HG03354 (cell line): Measurements from ENCODE around the gene GJC1.
"Not testable (repeated sequence)": the region's sequence is repeated elsewhere in the genome, so short reads cannot be mapped to it uniquely, and the experiment has no call there.

Source experiments
- ATAC-seq: cut with Tn5 transposase; IDR thresholded peaks from one replicate; pipeline ENCODE4 v1.9.1; 2021; ENCODE audit warnings: mild to moderate bottlenecking; ENCODE audit not compliant: unreplicated experiment, poor library complexity, severe bottlenecking

The GJC1 gene

DNA sequence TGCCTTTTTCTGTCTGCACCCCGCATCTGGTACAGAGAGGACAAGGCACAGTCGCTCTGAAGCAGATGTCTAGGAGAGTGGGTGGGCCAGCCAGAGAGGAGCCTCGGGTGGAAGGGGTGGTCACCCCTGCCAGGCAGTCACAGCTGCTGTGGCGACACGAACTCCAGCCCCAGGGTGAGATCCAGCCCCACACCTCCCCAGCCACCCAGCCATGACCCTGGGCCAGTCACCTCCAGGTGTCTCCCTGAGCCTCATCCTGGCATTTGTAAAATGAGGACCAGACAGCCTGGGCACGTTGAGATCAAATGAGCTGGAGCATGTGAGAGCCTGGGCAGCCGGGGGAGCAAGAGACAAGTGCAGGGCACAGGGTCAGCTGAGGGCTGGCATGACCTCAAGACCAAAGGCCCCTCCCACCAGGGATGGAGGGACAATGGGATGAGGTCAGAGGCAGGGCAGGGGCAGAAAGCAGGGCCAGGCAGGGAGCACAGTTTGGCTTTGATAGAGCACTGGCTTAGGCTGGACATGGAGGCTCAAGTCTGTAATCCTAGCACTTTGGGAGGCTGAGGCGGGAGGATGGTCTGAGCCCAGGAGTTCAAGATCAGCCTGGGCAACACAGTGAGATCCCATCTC is 63.6 kb downstream of the GJC1 start:
- no peak for ATAC-seq

DNA sequence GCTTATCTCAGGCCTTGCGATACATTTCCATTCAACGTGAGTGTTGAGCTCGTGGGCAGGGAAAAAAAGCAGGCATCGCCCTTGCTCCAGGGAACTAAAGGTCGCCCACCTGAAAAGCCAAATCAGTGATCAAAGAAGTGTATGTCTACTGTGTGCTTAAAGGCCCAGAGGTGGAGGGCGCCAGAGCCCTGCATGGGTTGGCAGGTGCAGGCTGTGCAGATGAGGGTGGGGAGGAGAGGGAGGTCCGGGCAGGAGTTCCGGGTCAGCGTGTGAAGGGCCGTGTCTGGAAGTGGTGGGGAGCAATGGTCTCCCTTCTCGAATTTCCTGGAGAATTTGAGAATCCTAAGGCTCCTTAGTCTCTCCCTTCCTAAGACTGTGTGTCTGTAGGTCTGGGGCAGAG is 64.1 kb downstream of the GJC1 start:
- no peak for ATAC-seq

DNA sequence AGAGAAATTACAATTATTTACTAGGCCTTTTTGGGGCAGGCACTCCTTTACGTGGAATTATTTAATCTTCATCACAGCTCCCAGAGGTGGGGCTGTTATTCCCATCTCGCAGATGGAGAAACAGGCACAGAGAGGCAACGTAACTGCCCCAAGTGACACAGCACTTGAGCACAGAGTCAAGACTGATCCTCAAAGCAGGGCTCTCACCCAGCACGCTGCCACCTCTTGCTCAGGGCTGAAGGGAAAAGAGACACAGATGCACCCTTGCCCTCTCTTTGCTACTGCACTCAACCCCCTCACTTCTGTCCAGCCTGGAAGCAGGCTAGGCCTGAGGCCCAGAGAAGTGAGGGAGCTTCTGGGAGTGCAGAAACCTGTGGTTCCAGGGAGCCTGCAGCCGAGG is 66.9 kb downstream of the GJC1 start:
- no peak for ATAC-seq

DNA sequence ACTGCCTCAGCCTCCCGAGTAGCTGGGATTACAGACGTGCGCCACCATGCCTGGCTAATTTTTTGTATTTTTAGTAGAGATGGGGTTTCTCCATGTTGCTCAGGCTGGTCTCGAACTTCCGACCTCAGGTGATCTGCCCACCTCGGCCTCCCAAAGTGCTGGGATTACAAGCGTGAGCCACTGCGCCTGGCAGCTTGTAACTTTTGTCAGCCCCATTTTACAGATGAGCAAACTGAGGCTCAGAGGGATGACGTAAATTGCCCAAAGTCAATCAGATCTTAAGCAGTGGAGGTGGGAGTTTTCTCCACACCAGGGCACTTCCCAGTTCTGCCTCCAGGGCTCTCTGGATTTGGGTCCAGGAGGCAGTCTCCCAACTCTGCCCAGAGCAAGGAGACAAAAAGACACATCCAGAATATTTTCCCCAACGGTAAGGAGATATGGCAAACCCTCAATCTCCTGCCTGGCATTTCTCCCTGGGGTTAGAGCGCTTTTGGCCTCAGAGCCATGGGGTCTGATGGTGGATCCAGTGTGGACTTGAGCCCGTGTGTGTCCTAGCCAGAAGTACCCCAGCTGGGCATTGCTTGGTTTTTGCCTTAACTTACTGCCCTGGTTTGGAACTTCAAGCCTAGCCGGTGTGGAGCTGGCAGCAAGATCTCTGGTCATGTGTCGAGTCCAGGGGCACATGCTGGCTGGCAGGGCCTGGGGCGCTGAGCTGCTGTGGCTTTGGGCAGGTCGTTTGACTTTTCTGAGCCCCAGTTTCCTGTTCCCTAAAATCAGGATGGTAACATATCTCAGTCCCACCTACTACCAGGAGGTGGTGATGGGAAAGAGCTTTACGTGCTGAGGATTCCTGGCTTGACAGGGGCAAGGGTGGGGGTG is 67.9 kb downstream of the GJC1 start:
- ATAC-seq: no peak

GRCh38 chr17:44760474-44761308 is 69.4 kb downstream of the GJC1 start:
- no peak for ATAC-seq

GRCh38 chr17:44759916-44760243 is 70.2 kb downstream of the GJC1 start:
- ATAC-seq: no peak

DNA sequence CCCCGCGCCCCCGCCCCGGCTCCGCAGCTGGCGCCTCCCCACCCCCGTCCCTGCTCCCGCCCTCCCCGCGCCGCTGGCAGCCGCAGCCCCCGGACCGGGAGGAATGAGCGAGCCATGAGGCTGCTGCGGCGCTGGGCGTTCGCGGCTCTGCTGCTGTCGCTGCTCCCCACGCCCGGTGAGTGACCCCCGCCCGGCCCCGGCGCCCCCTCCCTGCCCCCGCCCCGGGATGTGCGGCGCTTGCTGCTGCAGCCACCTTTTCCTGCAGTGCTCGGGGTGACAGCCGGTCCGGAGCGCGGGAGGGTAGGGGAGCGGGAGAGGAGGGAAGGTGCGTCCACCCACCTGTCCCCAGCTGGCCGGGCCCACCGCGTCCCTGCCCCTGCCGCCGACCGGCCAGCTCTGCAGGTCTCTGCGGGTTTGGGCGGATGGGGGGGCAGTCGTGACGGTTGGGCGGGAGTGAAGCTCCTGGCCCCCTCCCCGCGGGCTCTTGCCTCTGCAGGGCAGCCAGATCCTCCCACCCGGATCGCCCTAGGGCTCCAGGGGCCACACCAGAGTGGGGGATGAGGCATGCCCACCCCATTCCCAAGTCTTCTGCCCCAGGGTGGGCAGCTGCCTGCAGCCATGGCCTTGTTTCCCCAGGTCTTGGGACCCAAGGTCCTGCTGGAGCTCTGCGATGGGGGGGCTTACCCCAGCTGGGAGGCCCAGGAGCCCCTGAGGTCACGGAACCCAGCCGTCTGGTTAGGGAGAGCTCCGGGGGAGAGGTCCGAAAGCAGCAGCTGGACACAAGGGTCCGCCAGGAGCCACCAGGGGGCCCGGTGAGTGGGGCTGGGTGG is 70.8 kb downstream of the GJC1 start:
- ATAC-seq: no peak

- no peak for ATAC-seq
Observed at GRCh38 chr17:44758414-44759085, 71.5 kb downstream of the GJC1 start, which contains the start of gene ADAM11. ADAM11 (plus strand) TSS chr17:44758988; CDS start chr17:44759200, 212 bp downstream.

- no peak for ATAC-seq
Observed at GRCh38 chr17:44757918-44758413, 72.1 kb downstream of the GJC1 start.

GRCh38 chr17:44757045-44757917 is 72.8 kb downstream of the GJC1 start:
- no peak for ATAC-seq

- ATAC-seq: not testable (repeated sequence)
Observed at GRCh38 chr17:44755180-44755579, 74.9 kb downstream of the GJC1 start.

- ATAC-seq: no peak
Observed at GRCh38 chr17:44754276-44754675, 75.8 kb downstream of the GJC1 start.

- no peak for ATAC-seq
Observed at GRCh38 chr17:44752953-44753861, 76.9 kb downstream of the GJC1 start.

GRCh38 chr17:44751806-44752205 is 78.3 kb downstream of the GJC1 start:
- no peak for ATAC-seq

GRCh38 chr17:44751331-44751730 is 78.8 kb downstream of the GJC1 start:
- no peak for ATAC-seq

GRCh38 chr17:44749980-44750318 is 80.1 kb downstream of the GJC1 start:
- ATAC-seq: no peak
